Measurements from ENCODE around the gene MAGI1.
"Not testable (repeated sequence)": the region's sequence is repeated elsewhere in the genome, so short reads cannot be mapped to it uniquely, and the experiment has no call there.

MAGI1 gene

DNA sequence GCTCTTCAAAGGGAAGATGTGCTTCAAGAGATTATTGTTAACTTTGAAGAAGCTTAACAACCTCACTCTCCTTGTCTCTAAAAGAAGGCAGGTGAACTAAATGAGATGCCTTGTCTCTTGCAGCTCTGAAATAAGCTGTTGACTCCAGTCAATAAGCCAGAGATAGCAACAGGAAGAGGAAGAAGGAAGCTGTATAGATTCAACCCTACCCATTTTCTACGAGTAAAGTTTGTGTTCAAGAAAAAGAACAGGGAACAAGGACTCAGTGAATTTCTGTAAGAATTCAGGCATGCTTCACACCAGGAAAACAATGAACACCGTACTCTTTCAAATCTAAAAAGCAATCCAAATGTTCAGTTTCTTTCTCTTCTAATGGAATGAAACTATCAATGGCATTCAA is 503.5 kb downstream of the MAGI1 start:
- no peak for DNase-seq (ENCODE audit: low spot score)

GRCh38 chr3:65534805-65535204 is 503.9 kb downstream of the MAGI1 start:
- DNase-seq (ENCODE audit: low spot score): no peak

GRCh38 chr3:65532749-65533148 is 506.0 kb downstream of the MAGI1 start:
- DNase-seq (ENCODE audit: low spot score): no peak

GRCh38 chr3:65532215-65532614 is 506.5 kb downstream of the MAGI1 start:
- DNase-seq (ENCODE audit: low spot score): no peak

DNA sequence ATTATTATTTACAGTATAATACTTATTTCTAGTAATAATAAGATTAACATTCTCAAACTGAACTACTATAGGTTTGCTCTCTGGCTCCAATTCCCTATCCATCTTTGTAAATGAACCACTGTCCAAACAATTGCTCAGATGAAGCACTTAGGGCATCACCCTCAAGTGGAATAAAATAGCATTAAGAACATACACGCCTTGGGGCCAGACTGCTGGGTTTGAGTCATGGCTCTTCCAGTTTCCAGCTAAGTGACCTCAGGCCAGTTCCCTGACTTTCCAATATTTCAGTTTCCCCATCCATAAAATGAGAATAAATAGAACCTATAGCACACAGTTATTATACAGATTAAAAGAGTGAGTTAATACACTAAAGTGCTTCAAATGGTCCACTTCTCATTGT is 507.2 kb downstream of the MAGI1 start:
- DNase-seq (ENCODE audit: low spot score): no peak

GRCh38 chr3:65526656-65527055 is 512.1 kb downstream of the MAGI1 start:
- no peak for DNase-seq (ENCODE audit: low spot score)

- DNase-seq (ENCODE audit: low spot score): no peak
Measured at GRCh38 chr3:65524584-65524983, 514.1 kb downstream of the MAGI1 start.

DNA sequence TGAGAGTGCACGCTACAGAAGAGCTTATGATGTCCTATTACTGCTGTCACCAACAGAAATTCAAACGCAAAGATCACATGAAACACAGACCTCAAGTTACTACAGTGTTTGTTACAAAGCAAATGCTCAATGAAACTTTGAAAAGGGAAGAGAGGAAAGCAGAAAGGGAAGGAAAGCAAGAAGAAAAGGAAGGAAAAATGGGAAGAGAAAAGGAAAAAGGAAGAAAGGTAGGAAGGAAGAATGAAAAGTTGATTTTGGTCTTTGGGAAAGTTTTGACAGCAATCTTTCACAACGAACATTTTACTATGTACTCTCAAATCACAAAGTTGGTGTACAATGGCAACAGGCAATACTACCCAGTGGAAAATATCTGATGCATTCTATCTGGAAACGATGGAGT is 514.8 kb downstream of the MAGI1 start:
- DNase-seq (ENCODE audit: low spot score): no peak

GRCh38 chr3:65521032-65521431 is 517.7 kb downstream of the MAGI1 start:
- no peak for DNase-seq (ENCODE audit: low spot score)

GRCh38 chr3:65516998-65517397 is 521.7 kb downstream of the MAGI1 start:
- no peak for DNase-seq (ENCODE audit: low spot score)

- DNase-seq (ENCODE audit: low spot score): not testable (repeated sequence)
Measured at GRCh38 chr3:65514317-65514716, 524.4 kb downstream of the MAGI1 start.

- not testable (repeated sequence) for DNase-seq (ENCODE audit: low spot score)
Measured at GRCh38 chr3:65509423-65509794, 529.3 kb downstream of the MAGI1 start.

DNA sequence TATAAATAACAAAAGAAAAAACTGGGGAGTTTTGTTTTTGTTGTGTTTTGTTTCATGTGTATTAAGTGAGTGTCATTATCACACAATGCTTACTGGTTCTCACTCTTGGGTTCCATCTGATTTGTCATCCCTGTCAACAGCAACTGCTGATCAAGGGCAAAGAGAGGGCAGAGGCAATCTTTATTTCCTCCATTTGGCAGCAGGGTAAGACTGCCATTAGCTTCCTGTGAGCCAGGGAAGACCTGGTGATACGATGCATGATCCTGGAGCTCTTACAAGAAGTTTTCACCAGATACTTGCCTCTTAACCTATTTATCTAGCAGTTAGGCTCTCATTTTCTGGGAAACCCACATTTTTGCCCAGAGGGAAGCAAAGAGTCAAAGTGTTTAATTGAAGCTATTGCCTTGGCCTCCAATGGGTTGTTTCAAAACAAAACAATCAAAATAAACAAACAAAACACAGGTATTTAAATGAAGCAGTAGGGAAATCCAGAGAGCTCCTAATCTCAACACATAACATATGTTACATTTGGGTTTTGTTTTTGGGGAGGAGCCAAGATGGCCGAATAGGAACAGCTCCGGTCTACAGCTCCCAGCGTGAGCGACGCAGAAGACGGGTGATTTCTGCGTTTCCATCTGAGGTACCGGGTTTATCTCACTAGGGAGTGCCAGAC is 529.8 kb downstream of the MAGI1 start:
- DNase-seq (ENCODE audit: low spot score): no peak

DNA sequence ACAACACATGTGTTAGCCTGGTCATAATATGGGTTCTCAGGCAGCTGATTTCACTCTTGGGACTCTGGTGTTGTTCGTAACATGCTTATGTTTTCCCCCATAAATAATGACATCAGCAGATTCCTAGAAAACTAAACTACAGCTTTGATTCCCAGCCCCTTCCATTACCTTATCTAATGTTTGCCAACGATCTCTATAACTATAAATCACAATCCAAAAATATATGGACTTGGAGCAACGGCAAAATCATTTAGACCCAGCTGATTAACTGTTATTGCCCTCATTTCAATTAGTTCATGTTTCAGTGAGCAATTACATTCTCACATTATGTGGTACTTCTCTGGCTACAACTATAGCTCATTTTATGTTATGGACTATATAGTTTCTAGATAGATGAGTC is 531.3 kb downstream of the MAGI1 start:
- DNase-seq (ENCODE audit: low spot score): no peak

DNA sequence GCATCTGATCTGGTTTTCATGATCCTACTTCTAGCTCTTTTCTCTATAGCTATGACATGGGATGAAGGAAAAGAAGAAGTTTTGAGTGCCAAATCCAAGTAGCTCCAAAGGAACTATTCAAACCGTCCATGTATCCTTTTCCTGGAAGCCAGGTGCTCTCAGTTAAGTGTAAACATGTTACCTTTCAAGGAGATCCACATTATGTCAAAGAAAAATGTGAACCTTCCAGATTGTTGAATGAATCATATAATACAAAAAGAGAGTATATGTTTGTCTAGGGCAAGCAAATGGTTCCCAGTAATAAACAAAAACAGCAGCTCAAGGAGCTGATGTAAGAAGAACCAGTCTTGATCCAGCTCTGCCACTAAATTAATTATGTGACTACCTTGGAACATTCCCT is 534.9 kb downstream of the MAGI1 start:
- DNase-seq (ENCODE audit: low spot score): no peak

DNA sequence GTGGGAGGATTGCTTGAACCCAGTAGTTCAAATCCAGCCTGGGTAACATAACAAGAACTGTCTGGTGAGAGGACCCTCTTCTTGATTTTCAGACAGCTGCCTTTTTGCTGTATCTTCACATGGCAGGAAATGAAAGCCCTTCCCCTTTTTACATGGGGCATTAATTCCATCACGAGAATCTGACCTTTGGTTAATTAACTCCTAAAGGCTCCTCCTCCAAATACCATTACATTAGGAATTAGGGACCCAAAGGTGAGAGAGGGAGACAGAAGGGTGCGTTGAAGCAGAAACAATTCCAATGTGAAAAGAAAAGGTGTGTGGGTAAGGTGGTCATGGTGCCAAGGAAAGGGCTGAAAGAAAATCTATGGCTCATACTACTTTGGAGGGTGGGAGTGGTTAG is 536.2 kb downstream of the MAGI1 start:
- no peak for DNase-seq (ENCODE audit: low spot score)

DNA sequence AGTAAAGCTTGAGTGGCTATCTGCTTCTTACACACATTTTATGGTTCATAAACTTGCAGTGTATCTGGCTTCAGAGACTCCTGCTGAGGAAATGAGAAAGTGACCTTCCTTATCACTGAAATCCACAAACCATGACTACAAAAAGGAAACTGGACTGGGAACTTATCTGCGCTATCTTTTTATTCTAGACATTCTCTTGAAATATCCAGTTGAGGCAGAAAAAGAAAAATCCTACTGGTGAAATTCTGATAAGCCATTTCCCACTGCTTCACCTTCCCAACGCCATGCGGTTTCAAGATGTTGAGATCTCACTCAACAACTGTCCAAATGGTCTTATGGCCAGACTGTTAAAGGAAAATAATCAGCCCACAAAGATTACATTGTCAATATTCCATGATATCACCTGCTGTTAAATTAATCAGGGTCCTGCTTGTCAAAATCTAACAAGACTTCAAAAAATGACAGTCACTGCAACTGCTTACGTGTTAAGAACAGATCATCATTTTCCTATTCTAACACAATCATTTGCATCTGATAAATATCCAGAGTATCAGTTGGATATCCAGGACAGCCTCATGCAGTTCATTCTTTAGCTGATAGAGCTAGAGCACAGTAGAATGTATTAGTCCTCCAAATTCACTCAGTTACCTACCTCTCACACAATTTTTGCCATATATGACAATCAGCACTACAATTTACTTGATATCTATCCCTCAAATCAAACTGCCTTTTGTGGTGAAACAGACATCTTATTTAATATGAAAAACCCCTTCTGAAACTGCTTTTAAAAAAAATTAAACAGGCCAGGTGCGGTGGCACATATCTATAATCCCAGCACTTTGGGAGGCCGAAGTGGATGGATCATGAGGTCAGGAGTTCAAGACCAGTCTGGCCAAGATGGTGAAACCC is 538.1 kb downstream of the MAGI1 start:
- DNase-seq (ENCODE audit: low spot score): no peak

GRCh38 chr3:65497846-65498245 is 540.9 kb downstream of the MAGI1 start:
- no peak for DNase-seq (ENCODE audit: low spot score)

GRCh38 chr3:65497236-65497635 is 541.5 kb downstream of the MAGI1 start:
- no peak for DNase-seq (ENCODE audit: low spot score)

DNA sequence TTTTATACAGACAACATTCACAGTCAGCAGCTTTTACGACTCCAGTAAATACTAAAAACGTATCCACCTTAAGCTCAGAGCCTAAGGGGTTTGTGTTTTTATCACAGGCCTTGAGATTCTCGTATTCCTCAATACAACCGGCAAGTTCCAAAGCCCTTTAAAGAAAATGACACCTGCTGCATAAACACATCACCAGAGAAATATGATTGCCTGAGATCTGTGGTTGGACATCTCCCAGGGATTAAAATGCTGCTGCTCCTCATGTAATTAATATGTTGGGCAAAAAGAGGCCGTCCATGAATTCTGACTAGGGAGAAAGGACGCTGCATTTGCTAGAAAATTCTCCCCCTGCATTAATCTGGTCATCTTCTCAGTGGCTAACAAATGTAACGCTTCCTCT is 544.8 kb downstream of the MAGI1 start:
- no peak for DNase-seq (ENCODE audit: low spot score)

GRCh38 chr3:65493371-65493882 is 545.3 kb downstream of the MAGI1 start:
- DNase-seq (ENCODE audit: low spot score): no peak

- no peak for DNase-seq (ENCODE audit: low spot score)
Measured at GRCh38 chr3:65492249-65492648, 546.5 kb downstream of the MAGI1 start.

GRCh38 chr3:65490114-65490513 is 548.6 kb downstream of the MAGI1 start:
- no peak for DNase-seq (ENCODE audit: low spot score)
